Neuron (in vitro differentiated cells): ENCODE results near the gene CISH.

Experiments used
- H2AFZ ChIP-seq: one replicate; pipeline ENCODE4 v1.6.1; 2013; ENCODE audit warnings: low read depth, mild to moderate bottlenecking, inconsistent platforms, low read length, moderate library complexity
- H3K27me3 ChIP-seq: one replicate; pipeline ENCODE4 v1.6.1; 2013; ENCODE audit warnings: low read length; ENCODE audit not compliant: insufficient read depth
- H3K36me3 ChIP-seq: one replicate; pipeline ENCODE4 v1.6.1; 2013; ENCODE audit warnings: low read length; ENCODE audit not compliant: insufficient read depth
- H3K4me1 ChIP-seq: one replicate; pipeline ENCODE4 v1.6.1; 2013; ENCODE audit warnings: low read length; ENCODE audit not compliant: insufficient read depth
- H3K4me3 ChIP-seq: 2 replicates; pipeline ENCODE4 v1.5.1; 2013; ENCODE audit warnings: mild to moderate bottlenecking, low read length, moderate library complexity
- H3K9me3 ChIP-seq: one replicate; pipeline ENCODE4 v1.6.1; 2013; ENCODE audit warnings: low read length

The CISH gene

DNA sequence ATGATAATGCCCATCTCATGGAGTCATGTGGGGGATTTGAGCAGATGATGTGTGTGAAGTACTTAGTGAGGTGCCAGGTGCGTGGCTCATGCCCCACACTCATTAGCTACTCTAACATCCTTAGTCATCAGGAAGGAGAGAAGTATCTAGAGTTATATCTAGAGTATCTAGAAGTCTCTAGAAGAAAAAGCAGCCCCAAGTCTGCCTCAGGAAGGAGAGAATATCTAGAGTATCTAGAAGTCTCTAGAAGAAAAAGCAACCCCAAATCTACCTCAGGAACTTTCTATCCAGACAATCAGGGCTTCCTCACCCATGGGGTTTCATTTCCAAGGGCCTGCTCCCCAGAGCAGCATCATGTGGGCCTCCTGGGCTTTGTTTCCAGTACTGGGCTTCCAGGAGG is 38.4 kb upstream of the CISH start:
- peaks cover 41% of the 10 kb centered on the region for H3K4me1 ChIP-seq

GRCh38 chr3:50649451-50649931 is 37.9 kb upstream of the CISH start:
- Histone ChIP-seq H3K9me3 (no peaks in the 10 kb centered on the region), H2AFZ (no peak overlapping the region)

More for the DNA sequence above, 38.4 kb upstream of the CISH start:
- Histone ChIP-seq H3K27me3 (no peaks in the 10 kb centered on the region), H3K4me3 (no peak overlapping the region), H2AFZ (no peak overlapping the region), H3K36me3 (peaks cover 2% of the 10 kb centered on the region), H3K9me3 (no peaks in the 10 kb centered on the region)

DNA sequence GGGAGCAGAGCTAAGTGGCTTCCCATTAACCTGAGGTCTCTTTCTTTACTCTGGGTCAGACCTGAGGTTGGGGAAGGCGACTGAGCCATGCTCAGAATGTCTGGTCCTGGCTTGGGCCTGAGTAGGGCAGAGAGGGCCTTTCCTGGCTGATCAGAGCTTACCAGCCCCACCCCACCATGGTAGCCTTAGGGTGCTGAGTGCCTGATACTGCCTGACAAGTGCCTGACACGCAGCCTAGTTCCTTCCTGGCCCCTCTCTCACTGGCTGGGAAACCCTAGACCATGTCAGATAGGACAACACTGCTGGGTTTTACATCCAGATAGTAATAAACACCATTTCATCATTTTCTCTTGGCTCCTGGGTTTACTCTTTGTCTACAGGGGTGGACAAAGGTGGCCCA is 37.4 kb upstream of the CISH start:
- Histone ChIP-seq H3K4me3 (no peak overlapping the region), H3K27me3 (no peaks in the 10 kb centered on the region), H2AFZ (no peak overlapping the region), H3K4me1 (peaks cover 41% of the 10 kb centered on the region), H3K36me3 (peaks cover 4% of the 10 kb centered on the region), H3K9me3 (no peaks in the 10 kb centered on the region)

More at GRCh38 chr3:50649451-50649931, 37.9 kb upstream of the CISH start:
- H3K4me3 ChIP-seq = no peak overlapping the region
- H3K36me3 ChIP-seq = peaks cover 4% of the 10 kb centered on the region
- peaks cover 41% of the 10 kb centered on the region for H3K4me1 ChIP-seq
- no peaks in the 10 kb centered on the region for H3K27me3 ChIP-seq

- Histone ChIP-seq H3K36me3 (peaks cover 4% of the 10 kb centered on the region), H3K4me1 (peaks cover 41% of the 10 kb centered on the region), H3K9me3 (no peaks in the 10 kb centered on the region), H3K4me3 (no peak overlapping the region), H3K27me3 (no peaks in the 10 kb centered on the region), H2AFZ (no peak overlapping the region)
These were observed 36.7 kb upstream of the CISH start for GRCh38 chr3:50648313-50648712.

- H3K9me3 ChIP-seq = no peaks in the 10 kb centered on the region
- no peak overlapping the region for H3K4me3 ChIP-seq
- no peak overlapping the region for H2AFZ ChIP-seq
- H3K4me1 ChIP-seq = peaks cover 24% of the 10 kb centered on the region
- H3K27me3 ChIP-seq = no peaks in the 10 kb centered on the region
- peaks cover 4% of the 10 kb centered on the region for H3K36me3 ChIP-seq
These were observed 33.8 kb upstream of the CISH start for GRCh38 chr3:50645378-50645777.

GRCh38 chr3:50644561-50644960 is 33.0 kb upstream of the CISH start:
- no peak overlapping the region for H2AFZ ChIP-seq
- H3K27me3 ChIP-seq = no peaks in the 10 kb centered on the region
- peaks cover 23% of the 10 kb centered on the region for H3K4me1 ChIP-seq
- peaks cover 4% of the 10 kb centered on the region for H3K36me3 ChIP-seq
- H3K9me3 ChIP-seq = no peaks in the 10 kb centered on the region
- no peak overlapping the region for H3K4me3 ChIP-seq

DNA sequence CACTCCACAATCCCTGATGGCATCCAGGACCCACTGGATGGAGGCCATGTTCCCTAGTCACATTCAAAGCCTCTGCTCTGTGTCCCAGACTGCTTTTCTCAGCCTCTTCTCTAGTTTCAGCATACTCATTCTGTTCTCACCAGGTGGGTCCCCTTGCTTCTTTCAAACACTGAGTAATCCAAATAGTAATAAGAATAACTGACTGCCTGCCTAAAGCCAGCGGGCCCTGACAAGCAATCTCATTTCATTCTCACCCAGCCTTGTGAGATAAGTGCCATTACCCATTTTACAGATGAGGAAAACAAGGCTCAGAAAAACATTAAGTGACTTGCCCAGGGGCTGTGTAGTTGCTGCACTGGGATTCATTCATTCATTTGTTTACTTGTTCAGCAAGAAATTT is 30.8 kb upstream of the CISH start:
- Histone ChIP-seq H3K36me3 (peaks cover 4% of the 10 kb centered on the region), H3K4me1 (peaks cover 2% of the 10 kb centered on the region), H3K9me3 (no peaks in the 10 kb centered on the region), H2AFZ (no peak overlapping the region), H3K27me3 (no peaks in the 10 kb centered on the region), H3K4me3 (no peak overlapping the region)

GRCh38 chr3:50639055-50639494 is 27.5 kb upstream of the CISH start:
- H3K4me3 ChIP-seq = no peak overlapping the region
- H3K27me3 ChIP-seq = no peaks in the 10 kb centered on the region
- no peaks in the 10 kb centered on the region for H3K36me3 ChIP-seq
- no peaks in the 10 kb centered on the region for H3K9me3 ChIP-seq
- H2AFZ ChIP-seq = no peak overlapping the region
- peaks cover 2% of the 10 kb centered on the region for H3K4me1 ChIP-seq

DNA sequence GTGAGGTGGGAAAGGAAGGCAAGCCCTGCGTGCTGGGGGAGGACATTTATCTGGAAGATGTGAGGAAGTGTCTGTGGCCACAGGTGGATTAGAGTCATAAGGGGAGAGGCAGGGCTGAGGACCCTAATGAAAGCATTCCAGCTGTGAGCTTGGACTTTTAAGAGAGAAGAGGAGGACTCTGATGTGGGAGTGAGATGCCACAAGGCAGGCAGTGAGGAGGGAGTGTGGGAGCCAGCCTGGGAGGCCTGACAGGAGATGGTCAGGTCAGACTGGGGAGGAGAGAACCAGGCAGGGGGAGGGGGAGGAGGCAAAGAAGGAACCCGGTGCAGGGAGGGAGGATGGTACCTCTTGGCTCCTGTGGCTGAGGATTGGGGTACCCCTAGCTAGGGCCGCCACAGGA is 26.4 kb upstream of the CISH start:
- no peak overlapping the region for H3K4me3 ChIP-seq
- H2AFZ ChIP-seq = no peak overlapping the region
- H3K27me3 ChIP-seq = no peaks in the 10 kb centered on the region
- no peaks in the 10 kb centered on the region for H3K9me3 ChIP-seq
- H3K36me3 ChIP-seq = no peaks in the 10 kb centered on the region
- peaks cover 2% of the 10 kb centered on the region for H3K4me1 ChIP-seq

DNA sequence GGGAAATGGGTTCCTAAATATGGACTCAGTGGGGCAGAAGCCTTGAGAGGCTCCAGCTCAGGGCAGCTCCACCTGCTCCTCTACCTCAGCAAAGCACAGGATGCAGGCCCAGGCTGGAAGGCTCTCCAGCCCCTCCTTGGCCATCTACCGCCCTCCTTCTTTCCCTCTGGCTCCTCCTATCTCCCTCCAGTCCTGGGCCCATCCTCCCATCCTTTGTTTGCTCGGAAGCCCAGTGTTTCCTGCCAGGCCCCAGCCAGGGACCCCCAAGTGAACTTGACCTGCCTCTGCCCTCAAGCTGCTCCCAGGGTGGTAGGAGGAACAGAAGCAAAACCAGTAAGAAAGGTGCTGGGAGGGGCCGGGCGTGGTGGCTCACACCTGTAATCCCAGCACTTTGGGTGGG is 25.4 kb upstream of the CISH start:
- Histone ChIP-seq H2AFZ (no peak overlapping the region), H3K4me3 (no peak overlapping the region), H3K27me3 (no peaks in the 10 kb centered on the region), H3K9me3 (no peaks in the 10 kb centered on the region), H3K4me1 (peaks cover 2% of the 10 kb centered on the region), H3K36me3 (no peaks in the 10 kb centered on the region)

DNA sequence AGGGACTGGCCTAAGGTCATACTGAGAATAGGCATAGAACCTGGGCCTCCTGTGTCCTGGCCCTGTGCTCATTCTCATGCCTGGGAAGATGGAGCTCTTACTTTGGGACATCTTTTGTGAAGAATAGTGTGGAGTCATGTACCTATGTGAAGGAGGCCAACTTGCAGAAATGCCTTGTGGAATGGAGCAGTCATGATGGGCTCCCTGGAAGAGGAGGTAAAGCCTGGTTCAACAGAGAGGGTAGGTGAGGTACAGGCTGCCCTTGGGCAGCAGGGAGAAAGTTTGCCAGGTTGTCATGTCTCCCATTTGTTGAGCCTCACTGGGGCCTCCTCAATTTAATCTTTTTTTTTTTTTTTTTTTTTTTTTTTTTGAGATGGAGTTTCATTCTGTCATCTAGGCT is 23.5 kb upstream of the CISH start:
- no peak overlapping the region for H3K4me3 ChIP-seq
- no peak overlapping the region for H2AFZ ChIP-seq

GRCh38 chr3:50633230-50633790 is 21.7 kb upstream of the CISH start:
- H3K27me3 ChIP-seq = no peaks in the 10 kb centered on the region
- H3K4me1 ChIP-seq = peaks cover 2% of the 10 kb centered on the region

More for the DNA sequence above, 23.5 kb upstream of the CISH start:
- no peaks in the 10 kb centered on the region for H3K9me3 ChIP-seq
- H3K36me3 ChIP-seq = no peaks in the 10 kb centered on the region
- no peaks in the 10 kb centered on the region for H3K27me3 ChIP-seq
- peaks cover 2% of the 10 kb centered on the region for H3K4me1 ChIP-seq

DNA sequence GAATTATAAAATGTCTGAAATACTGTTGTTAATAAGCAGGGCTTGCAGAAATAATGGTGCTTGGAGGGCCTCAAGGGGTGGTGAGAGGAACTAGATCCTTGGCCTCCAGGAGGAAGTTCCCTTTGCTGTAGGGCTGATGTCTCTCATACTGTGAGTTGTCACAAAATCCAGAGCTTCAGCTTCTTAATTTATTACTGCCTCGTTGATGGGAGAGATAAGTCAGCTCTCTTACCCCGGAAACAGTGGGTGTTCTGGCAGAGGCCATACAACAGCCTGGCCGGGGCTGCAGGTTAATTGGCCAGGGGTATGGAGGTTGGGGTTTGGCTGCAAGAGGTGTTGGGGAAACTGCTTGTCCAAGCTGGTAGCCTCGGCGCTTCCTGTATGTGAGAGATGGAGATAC is 20.9 kb upstream of the CISH start:
- Histone ChIP-seq H3K27me3 (no peaks in the 10 kb centered on the region), H3K36me3 (no peaks in the 10 kb centered on the region), H3K9me3 (no peaks in the 10 kb centered on the region), H3K4me1 (peaks cover 2% of the 10 kb centered on the region), H3K4me3 (no peak overlapping the region), H2AFZ (no peak overlapping the region)

More at GRCh38 chr3:50633230-50633790, 21.7 kb upstream of the CISH start:
- no peaks in the 10 kb centered on the region for H3K9me3 ChIP-seq
- no peak overlapping the region for H2AFZ ChIP-seq
- no peaks in the 10 kb centered on the region for H3K36me3 ChIP-seq
- H3K4me3 ChIP-seq = no peak overlapping the region

GRCh38 chr3:50630877-50631276 is 19.3 kb upstream of the CISH start:
- H3K9me3 ChIP-seq = no peaks in the 10 kb centered on the region
- no peaks in the 10 kb centered on the region for H3K4me1 ChIP-seq
- H3K4me3 ChIP-seq = no peak overlapping the region
- H3K27me3 ChIP-seq = no peaks in the 10 kb centered on the region
- H2AFZ ChIP-seq = no peak overlapping the region
- H3K36me3 ChIP-seq = no peaks in the 10 kb centered on the region
